HG03558 (cell line): ENCODE measurements around the gene LBHD2.
"Not testable (repeated sequence)": the region's sequence is repeated elsewhere in the genome, so short reads cannot be mapped to it uniquely, and the experiment has no call there.

ENCODE experiments used
- ATAC-seq: cut with Tn5 transposase; IDR thresholded peaks from one replicate; pipeline ENCODE4 v1.9.1; 2021; ENCODE audit warnings: moderate number of reproducible peaks; ENCODE audit not compliant: unreplicated experiment; ENCODE audit errors: extremely low read depth

The LBHD2 gene

GRCh38 chr14:103102689-103103260 lies 18.8 kb downstream of the LBHD2 start:
- ATAC-seq: no peak

GRCh38 chr14:103103461-103104388 lies 19.7 kb downstream of the LBHD2 start:
- no peak for ATAC-seq

GRCh38 chr14:103104389-103104653 lies 20.3 kb downstream of the LBHD2 start:
- ATAC-seq: no peak

- no peak for ATAC-seq
These were observed 20.8 kb downstream of the LBHD2 start for GRCh38 chr14:103104654-103105452.

GRCh38 chr14:103105580-103106150 lies 21.7 kb downstream of the LBHD2 start:
- ATAC-seq: no peak

- ATAC-seq: no peak
These were observed 23.4 kb downstream of the LBHD2 start for GRCh38 chr14:103107455-103107854.

- ATAC-seq: no peak
These were observed 24.1 kb downstream of the LBHD2 start for GRCh38 chr14:103107941-103108748.

- no peak for ATAC-seq
These were observed 24.8 kb downstream of the LBHD2 start for GRCh38 chr14:103108749-103109207.

- no peak for ATAC-seq
These were observed 25.8 kb downstream of the LBHD2 start for GRCh38 chr14:103109535-103110441.

GRCh38 chr14:103110681-103111231 lies 26.7 kb downstream of the LBHD2 start:
- ATAC-seq: no peak

- no peak for ATAC-seq
These were observed 27.3 kb downstream of the LBHD2 start for GRCh38 chr14:103111232-103111868.

GRCh38 chr14:103112400-103113243 lies 28.6 kb downstream of the LBHD2 start:
- ATAC-seq: no peak

GRCh38 chr14:103113303-103113702 lies 29.3 kb downstream of the LBHD2 start:
- ATAC-seq: no peak

GRCh38 chr14:103113774-103114173 lies 29.8 kb downstream of the LBHD2 start:
- no peak for ATAC-seq

- not testable (repeated sequence) for ATAC-seq
These were observed 31.2 kb downstream of the LBHD2 start for GRCh38 chr14:103115086-103115679.

GRCh38 chr14:103115845-103116572 lies 32.0 kb downstream of the LBHD2 start:
- no peak for ATAC-seq
